Heart right ventricle (tissue), 16 donors: Measurements from ENCODE around the gene ADGRG2. TPM values are rescaled to one million over a fixed set of nuclear protein-coding genes. Genes with fewer than 3 reads are reported as not detected.

Source experiments
- ATAC-seq, 8 donors: fragments of 200-7000 bp; cut with Tn5 transposase; one replicate each; pipeline ENCODE4 v1.9.1; 2020; ENCODE audit warnings: mild to moderate bottlenecking in 8 of 8, moderate library complexity in 8 of 8, moderate number of reproducible peaks in 1 of 8
- DNase-seq, 2 donors: peaks; one replicate each; pipeline ENCODE4 v3.0.0-alpha.2; 2020
- H3K27ac ChIP-seq, 10 donors: fragments of 200-600 bp; sonication (generic) in 2 of 10; one replicate each; pipeline versions ENCODE4 v1.5.0 to v1.8.0; 2020 to 2022; ENCODE audit warnings: mild to moderate bottlenecking in 3 of 10
- H3K27me3 ChIP-seq, 7 donors: fragments of 200-600 bp; one replicate each; pipeline ENCODE4 v1.8.0; 2021 to 2022; ENCODE audit warnings: mild to moderate bottlenecking in 2 of 7
- H3K36me3 ChIP-seq, 9 donors: fragments of 200-600 bp; sonication (generic) in 1 of 9; one replicate each; pipeline versions ENCODE4 v1.5.0 to v1.8.0; 2020 to 2022; ENCODE audit warnings: mild to moderate bottlenecking in 2 of 9
- H3K4me1 ChIP-seq, 9 donors: fragments of 200-600 bp; sonication (generic) in 1 of 9; one replicate each; pipeline versions ENCODE4 v1.5.0 to v1.8.0; 2020 to 2022; ENCODE audit warnings: mild to moderate bottlenecking in 4 of 9
- H3K4me3 ChIP-seq, 10 donors: fragments of 200-600 bp; sonication (generic) in 2 of 10; one replicate each; pipeline versions ENCODE4 v1.5.0 to v1.8.0; 2020 to 2022; ENCODE audit warnings: mild to moderate bottlenecking in 7 of 10, moderate library complexity in 2 of 10
- H3K9me3 ChIP-seq, 11 donors: fragments of 200-600 bp in 10 of 11; sonication (generic) in 2 of 11; one replicate each; pipeline versions ENCODE4 v1.5.0 to v1.8.0; 2013 to 2022; ENCODE audit warnings: mild to moderate bottlenecking in 2 of 11, control low read depth in 1 of 11, moderate library complexity in 1 of 11
- CTCF ChIP-seq, 9 donors: fragments of 200-600 bp; sonication (generic) in 2 of 9; IDR thresholded peaks; one replicate each; pipeline versions ENCODE4 v1.5.0 to v1.8.0; 2021 to 2022; ENCODE audit warnings: antibody characterized with exemption in 9 of 9, mild to moderate bottlenecking in 5 of 9, moderate library complexity in 1 of 9
- WGBS, 2 donors: extraction: QIAGEN DNeasy Blood & Tissue Kit; methylation state at CpG; one replicate each; pipeline ENCODE4 v1.1.7; 2013; ENCODE audit warnings: inconsistent platforms in 1 of 2; 5-methylcytosine and 5-hydroxymethylcytosine counted together
- intact Hi-C, 10 donors: fragments of 100-400 bp; cut with DNase I; formaldehyde crosslinking; loops; one replicate each; pipeline versions ENCODE4 v1.11.1 to v1.14.2; 2022
- polyA plus RNA-seq, 2 donors: library from polyadenylated mRNA; stranded (reverse); fragments of 200-250 nt; gene quantifications; one replicate each; pipeline ENCODE4 v1.2.3, GENCODE V29; 2013
- total RNA-seq, 10 donors: library from RNA; stranded (reverse); fragmentation: NEBNext Ultra II Directional in 3 of 10; extraction: Animal tissue kit (Norgen Biotek cat#: 25700) in 3 of 10; gene quantifications; one replicate each; pipeline versions ENCODE4 v1.2.1 to v1.2.4, GENCODE V29; 2021 to 2023
- donor health status: Arrhythmogenic right ventricular cardiomyopathy.
- donor health status: ischemic (EF 13 %, LVEDD 7.1; RV severe dilation, severe dysfunction).
- donor health status: healthy with polysubstance abuse.
- donor health status: DM: no; HTN: yes; CAD: no.
- donor health status: DM: no; HTN: no; CAD: no.
- donor health status: ischemic (EF 25% LVEDD 6.9; RV normal size, moderate dysfunction).
- donor health status: ischemic (EF 25% LVEDD 5.7; RV mildly dilated, moderate dysfunction).
- donor health status: healthy.
- donor health status: DM: yes; HTN: yes; CAD: no.
- donor health status: Ischemic cardiomyopathy.
- donor health status: ischemic (EF 35%, LVEDD 5.7; RV mildly dilated, moderate dysfunction).
- donor health status: nonischemic (EF 11% LVEDD 7.7; RV severe dilation, severe dysfunction).
- donor health status: DM: yes; HTN: yes; CAD: no.
- donor health status: PGD.
- donor health status: ischemic (EF 29% LVEDD 5.4; RV normal size, mild dysfunction).
- donor health status: nonischemic (EF 23%, LVEDD 6.1; RV moderate dilation, normal function).

ADGRG2 gene
- total and polyA plus RNA-seq, 12 donors, result 0.11 to 0.62 (median 0.27) TPM

GRCh38 chrX:19089555-19090040 is 32.7 kb downstream of the ADGRG2 start:
- peaks cover 0 to 3% (median 0%) of the 10 kb centered on the region in 9 donors for H3K4me1 ChIP-seq
- DNase-seq, result no peak
- H3K27me3 ChIP-seq, result no peaks in the 10 kb centered on the region
- TF ChIP-seq CTCF (IDR thresholded peaks at IDR 0.05), result no peak
- H3K9me3 ChIP-seq, result peaks cover 0 to 14% (median 7%) of the 10 kb centered on the region in 11 donors
- 96 to 100% methylated on average over 2 of the region's 2 CpGs for WGBS, 2 donors
- H3K36me3 ChIP-seq, result no peaks in the 10 kb centered on the region
- intact Hi-C loops, result no loop called here
- no peak overlapping the region for H3K27ac ChIP-seq
- no peak for ATAC-seq
- no peak overlapping the region for H3K4me3 ChIP-seq

DNA sequence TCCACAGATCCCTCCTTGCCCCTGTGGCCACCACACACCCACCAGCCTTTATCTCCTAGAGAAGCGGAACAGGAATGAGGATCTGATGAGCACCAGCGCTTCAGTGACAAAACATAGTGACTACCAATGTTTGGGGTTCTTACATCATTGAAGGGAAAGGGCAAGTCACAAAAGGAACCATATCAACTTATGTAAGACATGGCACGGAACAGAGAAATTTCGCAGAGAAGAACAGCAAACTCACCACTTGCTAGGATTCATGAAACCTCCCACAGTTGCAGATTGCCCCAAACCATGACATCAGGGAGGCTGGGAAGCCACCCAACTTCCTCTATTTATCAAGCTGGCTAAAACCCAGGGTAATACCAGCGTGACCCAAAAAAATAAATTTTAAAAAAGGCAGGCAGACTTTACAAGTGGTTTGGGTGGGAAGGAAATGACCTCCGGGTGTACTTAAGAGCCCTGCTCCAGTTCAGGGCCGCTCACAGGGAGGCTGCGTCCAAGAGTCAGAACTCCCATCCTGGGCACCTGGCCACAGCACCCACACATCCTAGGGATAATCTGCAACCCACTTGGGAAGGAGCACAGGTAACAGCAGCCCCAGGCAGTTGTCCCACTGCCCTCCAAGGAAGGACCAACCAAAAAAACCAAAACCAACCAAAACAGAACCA is 36.0 kb downstream of the ADGRG2 start:
- H3K4me3 ChIP-seq, result no peak overlapping the region
- no peak for TF ChIP-seq CTCF (IDR thresholded peaks at IDR 0.05)
- peaks cover 0 to 14% (median 7%) of the 10 kb centered on the region in 11 donors for H3K9me3 ChIP-seq
- 68 to 74% methylated on average over 8 of the region's 8 CpGs for WGBS, 2 donors
- no peak overlapping the region for H3K27ac ChIP-seq
- peak in 1 of 8 donors; percentile 20 for ATAC-seq
- no peaks in the 10 kb centered on the region for H3K27me3 ChIP-seq
- intact Hi-C loops, result no loop called here
- no peak for DNase-seq
- no peaks in the 10 kb centered on the region for H3K36me3 ChIP-seq
- no peaks in the 10 kb centered on the region for H3K4me1 ChIP-seq

DNA sequence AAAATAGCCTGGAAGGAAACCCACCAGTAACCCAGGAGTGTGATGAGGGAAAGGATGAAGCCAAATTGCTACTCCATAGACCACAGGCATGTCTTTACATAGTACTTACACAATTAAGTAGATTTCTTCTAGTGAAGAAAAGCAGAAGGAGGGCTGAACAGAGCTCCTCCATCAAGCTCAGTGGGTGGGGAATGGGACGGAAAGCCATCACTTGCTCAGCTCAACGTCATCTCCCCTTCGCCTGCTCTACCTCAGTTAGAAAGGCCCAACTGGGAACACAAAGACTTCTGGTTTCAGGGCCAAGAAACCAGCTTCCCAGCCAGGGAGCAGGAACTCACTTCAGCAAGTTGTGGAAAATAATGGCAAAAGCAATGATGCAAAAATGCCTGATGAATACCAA is 36.6 kb downstream of the ADGRG2 start:
- no peaks in the 10 kb centered on the region for H3K4me1 ChIP-seq
- 90 to 97% methylated on average over 3 of the region's 3 CpGs for WGBS, 2 donors
- H3K27me3 ChIP-seq, result no peaks in the 10 kb centered on the region
- H3K36me3 ChIP-seq, result no peaks in the 10 kb centered on the region
- intact Hi-C loops, result no loop called here
- no peak overlapping the region for H3K4me3 ChIP-seq
- no peak for TF ChIP-seq CTCF (IDR thresholded peaks at IDR 0.05)
- no peak overlapping the region for H3K27ac ChIP-seq
- ATAC-seq (no peak), DNase-seq (no peak)
- peaks cover 0 to 14% (median 7%) of the 10 kb centered on the region in 11 donors for H3K9me3 ChIP-seq

DNA sequence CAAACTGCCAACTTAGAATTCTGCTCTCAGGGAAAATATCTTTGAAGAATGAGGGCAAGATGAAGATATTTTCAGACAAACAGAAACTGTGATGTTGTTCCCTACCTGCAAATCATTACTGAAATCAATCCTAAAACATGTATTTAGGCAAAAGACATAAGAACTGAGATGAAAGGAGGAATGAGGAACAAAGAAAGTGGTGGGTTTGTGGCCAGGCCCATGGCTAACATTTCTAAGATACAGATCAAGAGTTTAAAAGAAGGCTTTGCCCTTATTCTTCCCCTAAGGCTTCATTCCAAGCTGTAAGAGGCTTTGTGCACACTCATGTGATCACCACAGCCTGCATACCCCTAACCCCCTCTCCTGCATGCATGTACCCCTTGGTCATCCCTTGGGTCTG is 46.5 kb downstream of the ADGRG2 start:
- Histone ChIP-seq H3K4me1 (no peaks in the 10 kb centered on the region), H3K36me3 (no peaks in the 10 kb centered on the region), H3K4me3 (no peak overlapping the region), H3K27me3 (peaks cover 0 to 4% (median 0%) of the 10 kb centered on the region in 7 donors), H3K9me3 (no peaks in the 10 kb centered on the region), H3K27ac (no peak overlapping the region)
- intact Hi-C loops, result no loop called here
- ATAC-seq (no peak), DNase-seq (no peak)
- TF ChIP-seq CTCF (IDR thresholded peaks at IDR 0.05), result no peak
